PC-3 (cell line): Measurements from ENCODE around the gene PCDHB7. TPM values are rescaled to one million over a fixed set of nuclear protein-coding genes. Genes with fewer than 3 reads are reported as not detected.
"Not testable (repeated sequence)": the region's sequence is repeated elsewhere in the genome, so short reads cannot be mapped to it uniquely, and the experiment has no call there.

Experiments
- ATAC-seq: fragments of 200-7000 bp; cut with Tn5 transposase; 2 replicates; pipeline ENCODE4 v1.9.1; 2020; ENCODE audit warnings: mild to moderate bottlenecking, moderate library complexity
- BruUV-seq: library from RNA; stranded (reverse); fragments of 400-500 nt; replicated peaks from 2 replicates; lab custom pipeline; 2021; lab: Mats Ljungman, UMichigan
- CTCF ChIA-PET: fragments of 300-600 bp; sonication (Branson Sonifier 250); formaldehyde crosslinking; loops from one replicate; lab custom pipeline; 2022; ENCODE audit warnings: antibody characterized with exemption; lab: Charles Lee
- POLR2A ChIA-PET: fragments of 300-600 bp; sonication (Branson Sonifier 250); formaldehyde crosslinking; loops from one replicate; lab custom pipeline; 2022; ENCODE audit warnings: antibody characterized with exemption; ENCODE audit not compliant: unreplicated experiment; lab: Charles Lee
- DNase-seq: peaks from one replicate; pipeline ENCODE4 v3.0.0-alpha.2; 2015
- H2AFZ ChIP-seq: fragments of 300-600 bp; sonication (generic); 2 replicates; pipeline ENCODE4 v1.6.0; 2016; ENCODE audit warnings: antibody characterized with exemption, low read length
- H3F3A ChIP-seq: fragments of 300-600 bp; sonication (generic); one replicate; pipeline ENCODE4 v1.6.0; 2017; ENCODE audit warnings: antibody characterized with exemption, low read length, control low read depth, mild to moderate bottlenecking; ENCODE audit not compliant: unreplicated experiment
- H3K27ac ChIP-seq: fragments of 300-600 bp; sonication (generic); 2 replicates; pipeline ENCODE4 v1.5.1; 2016; ENCODE audit warnings: mild to moderate bottlenecking, low read length
- H3K27me3 ChIP-seq: fragments of 300-600 bp; sonication (generic); 2 replicates; pipeline ENCODE4 v1.6.1; 2016; ENCODE audit warnings: low read length, mixed read lengths
- H3K36me3 ChIP-seq: fragments of 300-600 bp; sonication (generic); 2 replicates; pipeline ENCODE4 v1.6.1; 2016; ENCODE audit warnings: low read depth, mixed run types, low read length, mixed read lengths
- H3K4me1 ChIP-seq: fragments of 300-600 bp; sonication (generic); 2 replicates; pipeline ENCODE4 v1.5.1; 2016; ENCODE audit warnings: low read length; ENCODE audit not compliant: insufficient read depth
- H3K4me2 ChIP-seq: fragments of 300-600 bp; sonication (generic); 2 replicates; pipeline ENCODE4 v1.6.0; 2016; ENCODE audit warnings: low read length
- H3K4me3 ChIP-seq: fragments of 300-600 bp; sonication (generic); 2 replicates; pipeline ENCODE4 v1.5.1; 2016; ENCODE audit warnings: mild to moderate bottlenecking, low read length, mixed read lengths
- H3K79me2 ChIP-seq: fragments of 300-600 bp; sonication (generic); 2 replicates; pipeline ENCODE4 v1.6.1; 2017; ENCODE audit warnings: low read length, mixed read lengths
- H3K9ac ChIP-seq: fragments of 300-600 bp; sonication (generic); 2 replicates; pipeline ENCODE4 v1.6.0; 2016; ENCODE audit warnings: mild to moderate bottlenecking, low read length
- H3K9me2 ChIP-seq: fragments of 300-600 bp; sonication (generic); replicated peaks from 2 replicates; pipeline ENCODE4 v1.6.1; 2016; ENCODE audit warnings: mixed run types, low read length, mixed read lengths
- H3K9me3 ChIP-seq: fragments of 300-600 bp; sonication (generic); 2 replicates; pipeline ENCODE4 v1.6.1; 2016; ENCODE audit warnings: low read length, mixed read lengths
- H4K20me1 ChIP-seq: fragments of 300-600 bp; sonication (generic); 2 replicates; pipeline ENCODE4 v1.6.1; 2016; ENCODE audit warnings: low read length, mixed read lengths
- CTCF ChIP-seq: fragments of 300-600 bp; sonication (generic); conservative IDR thresholded peaks from 2 replicates; pipeline ENCODE4 v1.5.1; 2017; ENCODE audit warnings: antibody characterized with exemption, low read depth, mild to moderate bottlenecking, low read length
- EZH2phosphoT487 ChIP-seq: fragments of 300-600 bp; sonication (generic); IDR thresholded peaks from 2 replicates; pipeline ENCODE4 v1.6.1; 2018; ENCODE audit warnings: mild to moderate bottlenecking, antibody characterized with exemption, low read length, borderline replicate concordance
- intact Hi-C: fragments of 100-400 bp; cut with micrococcal nuclease; formaldehyde crosslinking; loops from 2 replicates; pipeline ENCODE4 v1.9.0; 2023
- total RNA-seq: library from RNA; depleted of rRNA; stranded (reverse); fragments of >200 nt; gene quantifications from 2 replicates; pipeline ENCODE4 v1.2.3, GENCODE V29; 2014; rRNA removed

Gene PCDHB7
- total RNA-seq, 1 experiment from 2014 or later, result 0.22 TPM

DNA sequence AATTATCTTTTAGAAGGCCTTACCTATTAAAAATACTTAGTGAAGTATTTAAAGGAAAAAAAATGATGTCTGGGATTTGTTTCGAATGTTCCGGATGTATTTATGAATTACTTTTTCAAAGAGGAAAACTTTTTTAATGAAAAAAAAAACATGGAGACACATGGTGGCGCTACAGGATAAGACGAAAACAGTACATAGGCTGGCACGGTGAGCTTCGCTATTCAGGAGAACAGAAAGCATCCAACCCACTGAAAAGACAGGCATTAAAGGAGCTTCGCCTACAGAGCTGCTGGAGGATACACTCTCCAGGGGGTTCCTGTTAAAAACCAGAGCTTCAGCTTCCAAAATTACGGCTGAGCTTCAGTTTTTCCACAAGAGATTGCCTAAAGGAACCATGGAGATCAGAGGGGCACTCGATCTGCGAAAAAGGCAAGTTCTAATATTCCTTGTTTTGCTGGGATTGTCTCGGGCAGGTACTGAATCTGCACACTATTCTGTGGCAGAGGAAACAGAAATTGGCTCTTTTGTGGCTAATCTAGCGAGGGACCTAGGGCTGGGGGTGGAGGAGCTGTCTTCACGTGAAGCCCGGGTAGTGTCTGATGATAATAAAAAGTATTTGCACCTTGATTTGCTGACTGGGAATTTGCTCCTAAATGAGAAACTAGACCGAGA lies 50.8 kb downstream of the PCDHB7 start, which contains the start of gene PCDHB14:
PCDHB14 (plus strand) TSS at position 232 of the 672 bp plus-strand sequence; CDS start at position 395, 163 bp downstream.
- H3K9me3 ChIP-seq, result peaks cover 7% of the 10 kb centered on the region; the same call in 1 of the 2 replicates
- H3K36me3 ChIP-seq, result no peaks in the 10 kb centered on the region
- peak within 1 kb of the TSS; percentile 55 for H3K4me2 ChIP-seq
- H3K27ac ChIP-seq, result no peak within 1 kb of the TSS
- peak within 1 kb of the TSS; percentile 61 for H2AFZ ChIP-seq
- no peaks in the 10 kb centered on the region for H3K9me2 ChIP-seq
- H3K79me2 ChIP-seq, result no peaks in the 10 kb centered on the region
- POLR2A ChIA-PET, result no interaction called here
- peak within 1 kb of the TSS; percentile 52 for H3K4me3 ChIP-seq
- DNase-seq (peak; percentile 43), ATAC-seq (no peak)
- H3K27me3 ChIP-seq, result no peaks in the 10 kb centered on the region
- no peaks in the 10 kb centered on the region for H4K20me1 ChIP-seq
- no peaks in the 10 kb centered on the region for H3F3A ChIP-seq
- no peaks in the 10 kb centered on the region for H3K4me1 ChIP-seq
- no peak for TF ChIP-seq EZH2phosphoT487
- peak; percentile 47 for TF ChIP-seq CTCF
- no peak within 1 kb of the TSS for H3K9ac ChIP-seq
- BruUV-seq, result no TSS peak
- intact Hi-C loops, result no loop called here
- CTCF ChIA-PET, result no interaction called here

DNA sequence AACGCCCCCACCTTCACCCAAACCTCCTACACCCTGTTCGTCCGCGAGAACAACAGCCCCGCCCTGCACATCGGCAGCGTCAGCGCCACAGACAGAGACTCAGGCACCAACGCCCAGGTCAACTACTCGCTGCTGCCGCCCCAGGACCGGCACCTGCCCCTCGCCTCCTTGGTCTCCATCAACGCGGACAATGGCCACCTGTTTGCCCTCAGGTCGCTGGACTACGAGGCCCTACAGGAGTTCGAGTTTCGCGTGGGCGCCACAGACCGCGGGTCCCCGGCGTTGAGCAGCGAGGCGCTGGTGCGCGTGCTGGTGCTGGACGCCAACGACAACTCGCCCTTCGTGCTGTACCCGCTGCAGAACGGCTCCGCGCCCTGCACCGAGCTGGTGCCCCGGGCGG lies 52.4 kb downstream of the PCDHB7 start:
- POLR2A ChIA-PET, H3K4me1 ChIP-seq, H3K4me3 ChIP-seq, H2AFZ ChIP-seq, H3K9me2 ChIP-seq, H3K9ac ChIP-seq, H3F3A ChIP-seq, H3K9me3 ChIP-seq, H3K36me3 ChIP-seq, H3K27ac ChIP-seq, H3K4me2 ChIP-seq, H3K79me2 ChIP-seq, CTCF ChIA-PET, H3K27me3 ChIP-seq, DNase-seq, H4K20me1 ChIP-seq, ATAC-seq, BruUV-seq, intact Hi-C loops: not testable (repeated sequence)

DNA sequence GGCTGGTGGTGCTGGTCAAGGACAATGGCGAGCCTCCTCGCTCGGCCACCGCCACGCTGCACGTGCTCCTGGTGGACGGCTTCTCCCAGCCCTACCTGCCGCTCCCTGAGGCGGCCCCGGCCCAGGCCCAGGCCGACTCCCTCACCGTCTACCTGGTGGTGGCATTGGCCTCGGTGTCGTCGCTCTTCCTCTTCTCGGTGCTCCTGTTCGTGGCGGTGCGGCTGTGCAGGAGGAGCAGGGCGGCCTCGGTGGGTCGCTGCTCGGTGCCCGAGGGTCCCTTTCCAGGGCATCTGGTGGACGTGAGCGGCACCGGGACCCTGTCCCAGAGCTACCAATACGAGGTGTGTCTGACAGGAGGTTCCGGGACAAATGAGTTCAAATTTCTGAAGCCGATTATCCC lies 53.0 kb downstream of the PCDHB7 start:
- H3K79me2 ChIP-seq, H3K27ac ChIP-seq, H3K9me2 ChIP-seq, H3F3A ChIP-seq, H3K36me3 ChIP-seq, H3K4me3 ChIP-seq, H4K20me1 ChIP-seq, CTCF ChIA-PET, intact Hi-C loops, ATAC-seq, DNase-seq, H3K4me2 ChIP-seq, H3K27me3 ChIP-seq, H2AFZ ChIP-seq, H3K4me1 ChIP-seq, H3K9ac ChIP-seq, POLR2A ChIA-PET, H3K9me3 ChIP-seq, BruUV-seq: not testable (repeated sequence)

Other genes starting within 250 kb of the PCDHB7 start
- gene PCDHAC1, start 246.3 kb upstream of the PCDHB7 start, total RNA-seq, result 4.8 and 6.2 TPM in 2 replicates
- 4.2 and 8.2 TPM in 2 replicates for gene PCDHAC2, start 206.2 kb upstream of the PCDHB7 start, total RNA-seq
- gene PCDHB1, start 121.3 kb upstream of the PCDHB7 start, total RNA-seq, result 0.06 and 0.07 TPM in 2 replicates
- 13.8 and 15.0 TPM in 2 replicates for gene PCDHB2, start 78.0 kb upstream of the PCDHB7 start, total RNA-seq
- 0.36 and 0.58 TPM in 2 replicates for gene PCDHB3, start 72.2 kb upstream of the PCDHB7 start, total RNA-seq
- 0.07 and 0.52 TPM in 2 replicates for gene PCDHB4, start 50.8 kb upstream of the PCDHB7 start, total RNA-seq
- 0.12 and 0.69 TPM in 2 replicates for gene PCDHB5, start 37.4 kb upstream of the PCDHB7 start, total RNA-seq
- gene PCDHB6, start 22.6 kb upstream of the PCDHB7 start, total RNA-seq, result not detected in 2 replicates
- 0.22 and 0.40 TPM in 2 replicates for gene PCDHB8, start 5.1 kb downstream of the PCDHB7 start, total RNA-seq
- 0.46 TPM in 1 of 2 replicates, not detected in the other for gene PCDHB16, start 9.7 kb downstream of the PCDHB7 start, total RNA-seq
- gene PCDHB9, start 14.5 kb downstream of the PCDHB7 start, total RNA-seq, result 0.23 and 0.73 TPM in 2 replicates
- 0.33 and 0.35 TPM in 2 replicates for gene PCDHB10, start 19.7 kb downstream of the PCDHB7 start, total RNA-seq
- 0.40 and 0.69 TPM in 2 replicates for gene PCDHB11, start 27.0 kb downstream of the PCDHB7 start, total RNA-seq
- gene PCDHB12, start 36.1 kb downstream of the PCDHB7 start, total RNA-seq, result 0.15 and 0.63 TPM in 2 replicates
- gene PCDHB13, start 41.3 kb downstream of the PCDHB7 start, total RNA-seq, result 0.40 and 0.52 TPM in 2 replicates
- 0.58 and 0.87 TPM in 2 replicates for gene PCDHB14, start 50.7 kb downstream of the PCDHB7 start, total RNA-seq
- gene PCDHB15, start 72.8 kb downstream of the PCDHB7 start, total RNA-seq, result not detected in 2 replicates
- 0.18 and 0.40 TPM in 2 replicates for gene SLC25A2, start 131.4 kb downstream of the PCDHB7 start, total RNA-seq
- gene TAF7, start 148.1 kb downstream of the PCDHB7 start, total RNA-seq, result 27.6 and 32.3 TPM in 2 replicates
- gene PCDHGA1, start 157.9 kb downstream of the PCDHB7 start, total RNA-seq, result 0.04 and 0.06 TPM in 2 replicates
- not detected in 2 replicates for gene PCDHGA2, start 166.1 kb downstream of the PCDHB7 start, total RNA-seq
- gene PCDHGA3, start 171.2 kb downstream of the PCDHB7 start, total RNA-seq, result not detected in 2 replicates
- gene PCDHGB1, start 177.5 kb downstream of the PCDHB7 start, total RNA-seq, result 0.04 TPM in 1 of 2 replicates, not detected in the other
- 0.04 TPM in 1 of 2 replicates, not detected in the other for gene PCDHGA4, start 182.4 kb downstream of the PCDHB7 start, total RNA-seq
- gene PCDHGB2, start 187.3 kb downstream of the PCDHB7 start, total RNA-seq, result 1.4 and 2.2 TPM in 2 replicates
- 0.98 and 2.4 TPM in 2 replicates for gene PCDHGA5, start 191.5 kb downstream of the PCDHB7 start, total RNA-seq
- 1.2 and 1.3 TPM in 2 replicates for gene PCDHGB3, start 197.6 kb downstream of the PCDHB7 start, total RNA-seq
- 1.3 and 1.6 TPM in 2 replicates for gene PCDHGA6, start 201.2 kb downstream of the PCDHB7 start, total RNA-seq
- gene PCDHGA7, start 210.1 kb downstream of the PCDHB7 start, total RNA-seq, result 0.51 and 0.75 TPM in 2 replicates
- gene PCDHGB4, start 215.1 kb downstream of the PCDHB7 start, total RNA-seq, result 0.73 and 1.3 TPM in 2 replicates
- 0.23 and 0.51 TPM in 2 replicates for gene PCDHGA8, start 220.0 kb downstream of the PCDHB7 start, total RNA-seq
- 9.0 and 10.3 TPM in 2 replicates for gene PCDHGB5, start 225.3 kb downstream of the PCDHB7 start, total RNA-seq
- 1.9 and 2.9 TPM in 2 replicates for gene PCDHGA9, start 230.1 kb downstream of the PCDHB7 start, total RNA-seq
- gene PCDHGB6, start 235.4 kb downstream of the PCDHB7 start, total RNA-seq, result 1.1 and 1.8 TPM in 2 replicates
- 0.23 and 0.84 TPM in 2 replicates for gene PCDHGA10, start 240.3 kb downstream of the PCDHB7 start, total RNA-seq
- gene PCDHGB7, start 245.0 kb downstream of the PCDHB7 start, total RNA-seq, result 0.44 and 1.4 TPM in 2 replicates
- 0.66 and 0.92 TPM in 2 replicates for gene PCDHGA11, start 248.4 kb downstream of the PCDHB7 start, total RNA-seq